Panc1 (cell line): ENCODE data around the gene CCDC28A. TPM values are rescaled to one million over a fixed set of nuclear protein-coding genes. Genes with fewer than 3 reads are reported as not detected.

Experiments used
- ATAC-seq: fragments of 200-7000 bp; cut with Tn5 transposase; 2 replicates; pipeline ENCODE4 v1.9.1; 2020; ENCODE audit warnings: mild to moderate bottlenecking, moderate library complexity
- BruUV-seq: library from RNA; stranded (reverse); fragments of 400-500 nt; replicated peaks from 2 replicates; lab custom pipeline; 2021; lab: Mats Ljungman, UMichigan
- CTCF ChIA-PET: fragments of 300-600 bp; sonication (Branson Sonifier 250); formaldehyde crosslinking; loops from one replicate; lab custom pipeline; 2022; ENCODE audit warnings: antibody characterized with exemption; lab: Charles Lee
- POLR2A ChIA-PET: fragments of 300-600 bp; sonication (Branson Sonifier 250); formaldehyde crosslinking; loops from one replicate; lab custom pipeline; 2022; ENCODE audit warnings: antibody characterized with exemption; lab: Charles Lee
- DNase-seq: peaks from one replicate; pipeline ENCODE4 v3.0.0-alpha.2; 2010; ENCODE audit warnings: low read depth, low spot score
- H3K27ac ChIP-seq: 2 replicates; pipeline ENCODE4 v1.5.1; 2011; ENCODE audit warnings: mild to moderate bottlenecking, low read length, inconsistent platforms
- H3K27me3 ChIP-seq: fragments of 200-500 bp; sonication (Bioruptor generic); 2 replicates; pipeline ENCODE4 v1.6.0; 2014; ENCODE audit warnings: low read length, inconsistent platforms; ENCODE audit not compliant: control insufficient read depth, insufficient read depth
- H3K36me3 ChIP-seq: fragments of 200-500 bp; sonication (Bioruptor generic); 2 replicates; pipeline ENCODE4 v1.5.1; 2014; ENCODE audit warnings: inconsistent platforms, mild to moderate bottlenecking, low read length, moderate library complexity; ENCODE audit not compliant: control insufficient read depth, insufficient read depth
- H3K4me1 ChIP-seq: 2 replicates; pipeline ENCODE4 v1.5.1; 2011; ENCODE audit warnings: inconsistent platforms, mild to moderate bottlenecking, low read length, moderate library complexity; ENCODE audit not compliant: control insufficient read depth, insufficient read depth
- H3K4me3 ChIP-seq, 2 experiments: 2 replicates each; pipeline ENCODE4 v1.5.1; 2011 to 2012; ENCODE audit warnings: low read depth in 2 of 2, low read length in 2 of 2, mild to moderate bottlenecking in 2 of 2, inconsistent platforms in 1 of 2, moderate library complexity in 1 of 2
- H3K9me3 ChIP-seq: fragments of 200-500 bp; sonication (Bioruptor generic); 2 replicates; pipeline ENCODE4 v1.5.1; 2014; ENCODE audit warnings: low read depth, mild to moderate bottlenecking, inconsistent platforms, low read length, moderate library complexity; ENCODE audit not compliant: control insufficient read depth, insufficient read depth
- POLR2AphosphoS5 ChIP-seq: IDR thresholded peaks from 2 replicates; pipeline ENCODE4 v1.6.1; 2012; ENCODE audit warnings: mild to moderate bottlenecking, low read depth, low read length, moderate library complexity
- SIN3A ChIP-seq: IDR thresholded peaks from 2 replicates; pipeline ENCODE4 v1.6.1; 2012; ENCODE audit warnings: low read depth, mild to moderate bottlenecking, low read length, moderate library complexity, borderline replicate concordance; ENCODE audit not compliant: insufficient read depth
- TCF7L2 ChIP-seq: IDR thresholded peaks from 2 replicates; pipeline ENCODE4 v1.6.1; 2011; ENCODE audit warnings: mild to moderate bottlenecking, low read depth, low read length, inconsistent platforms
- in situ Hi-C: cut with HindIII; loops from 2 replicates; pipeline ENCODE4 v1.10.0; 2016; ENCODE audit warnings: low sequenced_read_pairs, low pct_unique_long_range_greater_than_20kb
- intact Hi-C: fragments of 100-400 bp; cut with micrococcal nuclease; formaldehyde crosslinking; loops from one replicate; pipeline ENCODE4 v1.10.0; 2022; ENCODE audit not compliant: unreplicated experiment
- total RNA-seq: library from RNA; stranded (reverse); gene quantifications from one replicate; pipeline ENCODE4 v1.2.1, GENCODE V29; 2021; ENCODE audit not compliant: unreplicated experiment
- TF ChIP-seq, protein P1 (sequence below), 2 experiments: IDR thresholded peaks; 2 replicates each; pipeline ENCODE4 v1.6.1; 2011 to 2012; ENCODE audit warnings: low read depth in 2 of 2, control low read depth in 1 of 2, low read length in 1 of 2, mild to moderate bottlenecking in 1 of 2, moderate library complexity in 1 of 2; ENCODE audit not compliant: insufficient read depth in 1 of 2
- TF ChIP-seq, protein P2 (sequence below): fragments of 450-650 bp; IDR thresholded peaks from 2 replicates; pipeline ENCODE4 v1.5.1; 2017; ENCODE audit warnings: mild to moderate bottlenecking

CCDC28A gene
- total RNA-seq, 1 experiment from 2014 or later = 4.7 TPM

DNA sequence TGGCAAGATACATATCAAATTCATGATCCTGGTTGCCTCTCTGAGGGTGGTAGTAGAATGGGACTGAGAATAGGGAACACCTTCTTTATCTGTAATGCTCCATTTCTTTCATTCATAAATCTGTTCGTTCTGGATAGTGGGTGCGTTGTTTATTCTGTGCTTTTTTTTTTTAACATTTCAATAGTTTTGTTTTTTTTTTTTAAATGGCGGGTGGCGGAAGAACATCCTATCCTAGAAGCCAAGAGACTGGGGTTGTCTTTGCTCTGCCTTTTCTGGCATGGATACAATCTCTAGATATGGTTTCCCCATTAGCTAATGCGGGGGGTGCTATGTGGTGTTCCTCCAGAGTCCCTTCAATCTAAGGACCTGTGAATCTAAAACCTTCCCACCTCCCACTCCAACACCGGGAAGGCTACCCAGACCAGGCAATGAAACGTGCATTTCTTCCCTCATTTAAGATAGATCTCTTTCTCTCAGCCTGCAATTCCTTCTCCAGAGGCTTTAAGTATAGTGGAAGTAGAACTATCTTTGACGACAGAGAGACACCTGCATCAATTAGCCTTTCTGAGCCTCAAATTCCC, 883 bp upstream of the CCDC28A start:
- Histone ChIP-seq H3K9me3 (no peaks in the 10 kb centered on the region), H3K4me1 (peaks cover 5% of the 10 kb centered on the region), H3K27me3 (no peaks in the 10 kb centered on the region), H3K36me3 (peaks cover 3% of the 10 kb centered on the region; the same call in 1 of the 2 replicates), H3K27ac (peak overlapping the region; percentile 99), H3K4me3 (peak overlapping the region; percentile 71 to 97)
- ATAC-seq = no peak
- CTCF ChIA-PET = interaction anchor here (0.6 kb wide), 1 partner anchor 758 kb away, joined by 4 read pairs; no protein-coding TSS in a partner anchor
- in situ Hi-C loops (no loop called here), intact Hi-C loops (no loop called here)
- no peak for DNase-seq
- no TSS peak for BruUV-seq
- POLR2A ChIA-PET = interaction anchor here (0.6 to 1.2 kb wide), 2 partner anchors 47 to 116 kb away, joined by 4 to 12 read pairs; no protein-coding TSS in a partner anchor
- TF ChIP-seq, protein P1, sequence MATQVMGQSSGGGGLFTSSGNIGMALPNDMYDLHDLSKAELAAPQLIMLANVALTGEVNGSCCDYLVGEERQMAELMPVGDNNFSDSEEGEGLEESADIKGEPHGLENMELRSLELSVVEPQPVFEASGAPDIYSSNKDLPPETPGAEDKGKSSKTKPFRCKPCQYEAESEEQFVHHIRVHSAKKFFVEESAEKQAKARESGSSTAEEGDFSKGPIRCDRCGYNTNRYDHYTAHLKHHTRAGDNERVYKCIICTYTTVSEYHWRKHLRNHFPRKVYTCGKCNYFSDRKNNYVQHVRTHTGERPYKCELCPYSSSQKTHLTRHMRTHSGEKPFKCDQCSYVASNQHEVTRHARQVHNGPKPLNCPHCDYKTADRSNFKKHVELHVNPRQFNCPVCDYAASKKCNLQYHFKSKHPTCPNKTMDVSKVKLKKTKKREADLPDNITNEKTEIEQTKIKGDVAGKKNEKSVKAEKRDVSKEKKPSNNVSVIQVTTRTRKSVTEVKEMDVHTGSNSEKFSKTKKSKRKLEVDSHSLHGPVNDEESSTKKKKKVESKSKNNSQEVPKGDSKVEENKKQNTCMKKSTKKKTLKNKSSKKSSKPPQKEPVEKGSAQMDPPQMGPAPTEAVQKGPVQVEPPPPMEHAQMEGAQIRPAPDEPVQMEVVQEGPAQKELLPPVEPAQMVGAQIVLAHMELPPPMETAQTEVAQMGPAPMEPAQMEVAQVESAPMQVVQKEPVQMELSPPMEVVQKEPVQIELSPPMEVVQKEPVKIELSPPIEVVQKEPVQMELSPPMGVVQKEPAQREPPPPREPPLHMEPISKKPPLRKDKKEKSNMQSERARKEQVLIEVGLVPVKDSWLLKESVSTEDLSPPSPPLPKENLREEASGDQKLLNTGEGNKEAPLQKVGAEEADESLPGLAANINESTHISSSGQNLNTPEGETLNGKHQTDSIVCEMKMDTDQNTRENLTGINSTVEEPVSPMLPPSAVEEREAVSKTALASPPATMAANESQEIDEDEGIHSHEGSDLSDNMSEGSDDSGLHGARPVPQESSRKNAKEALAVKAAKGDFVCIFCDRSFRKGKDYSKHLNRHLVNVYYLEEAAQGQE (IDR thresholded peaks at IDR 0.05; ENCODE audit: insufficient read depth in 1 of 2, low read depth in 2 of 2, low read length in 1 of 2) = no peak

DNA sequence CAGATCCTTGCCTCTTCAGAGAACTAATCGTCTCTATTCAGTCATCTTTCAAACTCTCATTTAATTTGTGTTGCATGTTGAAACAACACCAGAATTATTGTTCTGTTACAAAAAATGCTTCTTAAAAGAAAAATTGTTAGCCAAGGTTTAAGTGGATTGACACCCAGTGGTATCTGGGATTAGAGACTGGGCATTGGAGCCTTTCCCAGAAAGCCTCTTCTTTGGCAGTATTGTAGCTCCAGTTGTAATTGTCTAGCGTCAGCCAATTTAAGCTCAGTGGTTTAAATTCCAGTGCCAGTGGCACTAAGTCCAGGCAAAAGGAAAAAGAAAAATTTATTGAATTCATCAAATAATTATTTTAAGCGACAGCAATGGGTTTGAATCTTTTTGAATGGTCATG, 801 bp downstream of the CCDC28A start:
- TSS peak; percentile 74 for BruUV-seq
- ChIA-PET POLR2A (interaction anchor here (0.7 kb wide), 1 partner anchor 56 kb away, joined by 3 read pairs; no protein-coding TSS in a partner anchor), CTCF (no interaction called here)
- no peaks in the 10 kb centered on the region for H3K27me3 ChIP-seq
- ATAC-seq (no peak), DNase-seq (no peak)
- H3K27ac ChIP-seq = peak overlapping the region; percentile 99
- H3K9me3 ChIP-seq = no peaks in the 10 kb centered on the region
- TF ChIP-seq POLR2AphosphoS5 = no peak
- no peak for TF ChIP-seq SIN3A
- TF ChIP-seq, protein P2, sequence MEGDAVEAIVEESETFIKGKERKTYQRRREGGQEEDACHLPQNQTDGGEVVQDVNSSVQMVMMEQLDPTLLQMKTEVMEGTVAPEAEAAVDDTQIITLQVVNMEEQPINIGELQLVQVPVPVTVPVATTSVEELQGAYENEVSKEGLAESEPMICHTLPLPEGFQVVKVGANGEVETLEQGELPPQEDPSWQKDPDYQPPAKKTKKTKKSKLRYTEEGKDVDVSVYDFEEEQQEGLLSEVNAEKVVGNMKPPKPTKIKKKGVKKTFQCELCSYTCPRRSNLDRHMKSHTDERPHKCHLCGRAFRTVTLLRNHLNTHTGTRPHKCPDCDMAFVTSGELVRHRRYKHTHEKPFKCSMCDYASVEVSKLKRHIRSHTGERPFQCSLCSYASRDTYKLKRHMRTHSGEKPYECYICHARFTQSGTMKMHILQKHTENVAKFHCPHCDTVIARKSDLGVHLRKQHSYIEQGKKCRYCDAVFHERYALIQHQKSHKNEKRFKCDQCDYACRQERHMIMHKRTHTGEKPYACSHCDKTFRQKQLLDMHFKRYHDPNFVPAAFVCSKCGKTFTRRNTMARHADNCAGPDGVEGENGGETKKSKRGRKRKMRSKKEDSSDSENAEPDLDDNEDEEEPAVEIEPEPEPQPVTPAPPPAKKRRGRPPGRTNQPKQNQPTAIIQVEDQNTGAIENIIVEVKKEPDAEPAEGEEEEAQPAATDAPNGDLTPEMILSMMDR = no peak
- TF ChIP-seq TCF7L2 = no peak
- TF ChIP-seq, protein P1 (IDR thresholded peaks at IDR 0.05; ENCODE audit: insufficient read depth in 1 of 2, low read depth in 2 of 2, low read length in 1 of 2) = no peak
- in situ Hi-C loops (no loop called here), intact Hi-C loops (no loop called here)
- peaks cover 5% of the 10 kb centered on the region for H3K4me1 ChIP-seq
- peaks cover 3% of the 10 kb centered on the region; the same call in 1 of the 2 replicates for H3K36me3 ChIP-seq
- peak overlapping the region; percentile 71 to 97 for H3K4me3 ChIP-seq
